Loucy (cell line): Measurements from ENCODE around the gene CYBB.

Source experiments
- H2AFZ ChIP-seq: fragments of 200-600 bp; sonication (generic); 2 replicates; pipeline ENCODE4 v1.6.0; 2016; ENCODE audit warnings: antibody characterized with exemption, mild to moderate bottlenecking, low read length, moderate library complexity
- H3F3A ChIP-seq: fragments of 200-600 bp; 2 replicates; pipeline ENCODE4 v1.6.0; 2016; ENCODE audit warnings: antibody characterized with exemption, low read depth, mild to moderate bottlenecking
- H3K27me3 ChIP-seq: fragments of 200-600 bp; sonication (generic); 2 replicates; pipeline ENCODE4 v1.6.1; 2014; ENCODE audit warnings: low read length, mild to moderate bottlenecking; ENCODE audit not compliant: insufficient read depth, poor library complexity, severe bottlenecking
- H3K36me3 ChIP-seq: fragments of 200-600 bp; sonication (generic); 2 replicates; pipeline ENCODE4 v1.6.1; 2016; ENCODE audit warnings: low read length; ENCODE audit not compliant: insufficient read depth
- H3K4me1 ChIP-seq: fragments of 200-600 bp; sonication (generic); 2 replicates; pipeline ENCODE4 v1.5.1; 2014; ENCODE audit warnings: low read length, mild to moderate bottlenecking; ENCODE audit not compliant: insufficient read depth, poor library complexity, severe bottlenecking
- H3K4me2 ChIP-seq: fragments of 200-600 bp; sonication (generic); 2 replicates; pipeline ENCODE4 v1.6.0; 2014; ENCODE audit warnings: antibody characterized with exemption, low read length, low read depth, mild to moderate bottlenecking; ENCODE audit not compliant: poor library complexity, severe bottlenecking
- H3K4me3 ChIP-seq: fragments of 200-600 bp; sonication (generic); 2 replicates; pipeline ENCODE4 v1.5.1; 2014; ENCODE audit warnings: low read length, mild to moderate bottlenecking, mixed read lengths; ENCODE audit not compliant: poor library complexity, severe bottlenecking
- H3K79me2 ChIP-seq: fragments of 200-600 bp; sonication (generic); 2 replicates; pipeline ENCODE4 v1.6.1; 2014; ENCODE audit warnings: low read length; ENCODE audit not compliant: insufficient read depth
- H3K9ac ChIP-seq: fragments of 200-600 bp; sonication (generic); 2 replicates; pipeline ENCODE4 v1.6.0; 2014; ENCODE audit warnings: mild to moderate bottlenecking, low read depth, low read length, moderate library complexity; ENCODE audit not compliant: poor library complexity, severe bottlenecking
- H3K9me2 ChIP-seq: fragments of 200-600 bp; sonication (generic); replicated peaks from 2 replicates; pipeline ENCODE4 v1.6.1; 2016; ENCODE audit warnings: low read depth, low read length, mixed read lengths
- H3K9me3 ChIP-seq: fragments of 200-600 bp; sonication (generic); 2 replicates; pipeline ENCODE4 v1.6.1; 2014; ENCODE audit warnings: mild to moderate bottlenecking, antibody characterized with exemption, low read length, low read depth; ENCODE audit not compliant: insufficient read depth
- H4K20me1 ChIP-seq: fragments of 200-600 bp; sonication (generic); 2 replicates; pipeline ENCODE4 v1.6.0; 2014; ENCODE audit warnings: antibody characterized with exemption, low read length, mild to moderate bottlenecking; ENCODE audit not compliant: insufficient read depth, poor library complexity, severe bottlenecking
- CTCF ChIP-seq: fragments of 200-600 bp; sonication (generic); conservative IDR thresholded peaks from 2 replicates; pipeline ENCODE4 v1.5.1; 2014; ENCODE audit warnings: mild to moderate bottlenecking, antibody characterized with exemption, low read length
- EZH2phosphoT487 ChIP-seq: fragments of 200-600 bp; IDR thresholded peaks from 2 replicates; pipeline ENCODE4 v1.6.1; 2018; ENCODE audit warnings: antibody characterized with exemption, mild to moderate bottlenecking, moderate library complexity, borderline replicate concordance

CYBB gene

GRCh38 chrX:37776987-37777325 lies 2.9 kb upstream of the CYBB start:
- no peaks in the 10 kb centered on the region for H3K9me2 ChIP-seq
- no peak overlapping the region for H3K9ac ChIP-seq
- no peak overlapping the region for H3K4me3 ChIP-seq

GRCh38 chrX:37781081-37781480 lies 1.2 kb downstream of the CYBB start:
- TF ChIP-seq EZH2phosphoT487 (no peak), CTCF (no peak)
- Histone ChIP-seq H2AFZ (no peak overlapping the region), H3F3A (no peaks in the 10 kb centered on the region), H3K4me2 (no peak overlapping the region), H3K27me3 (no peaks in the 10 kb centered on the region), H3K4me1 (peaks cover 21% of the 10 kb centered on the region), H3K9me3 (no peaks in the 10 kb centered on the region), H3K9ac (no peak overlapping the region), H4K20me1 (no peaks in the 10 kb centered on the region), H3K4me3 (no peak overlapping the region), H3K79me2 (no peaks in the 10 kb centered on the region), H3K9me2 (no peaks in the 10 kb centered on the region), H3K36me3 (no peaks in the 10 kb centered on the region)

More at GRCh38 chrX:37776987-37777325, 2.9 kb upstream of the CYBB start:
- no peaks in the 10 kb centered on the region for H3F3A ChIP-seq
- no peaks in the 10 kb centered on the region for H3K9me3 ChIP-seq
- peaks cover 15% of the 10 kb centered on the region for H3K4me1 ChIP-seq
- no peak overlapping the region for H2AFZ ChIP-seq
- H3K4me2 ChIP-seq = peak overlapping the region; percentile 46
- no peaks in the 10 kb centered on the region for H3K27me3 ChIP-seq
- H3K79me2 ChIP-seq = no peaks in the 10 kb centered on the region
- TF ChIP-seq CTCF = no peak
- TF ChIP-seq EZH2phosphoT487 = no peak
- no peaks in the 10 kb centered on the region for H3K36me3 ChIP-seq
- no peaks in the 10 kb centered on the region for H4K20me1 ChIP-seq

- H3K79me2 ChIP-seq = no peaks in the 10 kb centered on the region
- no peaks in the 10 kb centered on the region for H3K36me3 ChIP-seq
- peaks cover 22% of the 10 kb centered on the region for H3K4me1 ChIP-seq
- no peaks in the 10 kb centered on the region for H3K27me3 ChIP-seq
- TF ChIP-seq EZH2phosphoT487 (no peak), CTCF (no peak)
- H3K4me2 ChIP-seq = no peak overlapping the region
- H3F3A ChIP-seq = no peaks in the 10 kb centered on the region
- H3K4me3 ChIP-seq = no peak overlapping the region
- no peak overlapping the region for H2AFZ ChIP-seq
- no peaks in the 10 kb centered on the region for H4K20me1 ChIP-seq
- no peak overlapping the region for H3K9ac ChIP-seq
- no peaks in the 10 kb centered on the region for H3K9me2 ChIP-seq
- no peaks in the 10 kb centered on the region for H3K9me3 ChIP-seq
Measured at GRCh38 chrX:37781814-37782213, 2.0 kb downstream of the CYBB start.
